ENCODE data around the gene ZNF311.
A peak's percentile ranks its signal among the peaks of the same experiment; 100 is the strongest.

DNA sequence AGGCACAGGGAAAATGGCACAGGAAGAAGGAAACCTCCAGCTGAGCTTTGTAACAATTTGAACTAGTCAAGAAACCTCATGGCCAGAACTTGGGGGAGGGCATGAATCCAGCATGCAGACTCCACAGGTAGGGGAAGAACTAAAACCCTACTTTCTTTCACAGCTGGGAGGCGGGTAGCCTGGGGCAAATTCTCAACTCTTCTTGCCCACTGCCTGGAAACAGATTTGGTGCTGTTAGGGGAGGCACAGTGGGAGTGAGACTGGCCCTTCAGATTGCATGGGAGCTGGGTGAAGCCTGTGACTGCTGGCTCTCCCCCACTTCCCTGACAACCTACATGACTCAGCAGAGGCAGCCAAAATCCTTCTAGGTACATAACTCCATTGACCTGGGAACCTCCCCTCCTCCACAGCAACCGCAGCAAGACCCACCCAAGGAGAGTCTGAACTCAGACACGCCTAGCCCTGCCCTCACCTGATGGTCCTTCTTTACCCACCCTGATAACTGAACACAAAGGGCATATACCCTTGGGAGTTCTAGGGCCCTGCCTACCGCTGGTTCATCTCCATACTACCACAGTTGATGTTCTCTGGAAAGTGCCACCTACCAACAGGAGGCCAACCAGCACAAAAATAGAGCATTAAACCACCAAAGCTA is 44.1 kb downstream of the ZNF311 start:
- peak; percentile 82 for TF ChIP-seq EP300 (IDR thresholded peaks at IDR 0.05; ENCODE audit: low read length)
- peak; percentile 89 for TF ChIP-seq RNF2 (IDR thresholded peaks at IDR 0.05)
- TF ChIP-seq HDAC6 (IDR thresholded peaks at IDR 0.05; ENCODE audit: low read depth, low read length), result no peak
- no peak for TF ChIP-seq PCBP2 (IDR thresholded peaks at IDR 0.05; ENCODE audit: low read depth, low read length, poor library complexity, severe bottlenecking)
- TF ChIP-seq, protein P1, sequence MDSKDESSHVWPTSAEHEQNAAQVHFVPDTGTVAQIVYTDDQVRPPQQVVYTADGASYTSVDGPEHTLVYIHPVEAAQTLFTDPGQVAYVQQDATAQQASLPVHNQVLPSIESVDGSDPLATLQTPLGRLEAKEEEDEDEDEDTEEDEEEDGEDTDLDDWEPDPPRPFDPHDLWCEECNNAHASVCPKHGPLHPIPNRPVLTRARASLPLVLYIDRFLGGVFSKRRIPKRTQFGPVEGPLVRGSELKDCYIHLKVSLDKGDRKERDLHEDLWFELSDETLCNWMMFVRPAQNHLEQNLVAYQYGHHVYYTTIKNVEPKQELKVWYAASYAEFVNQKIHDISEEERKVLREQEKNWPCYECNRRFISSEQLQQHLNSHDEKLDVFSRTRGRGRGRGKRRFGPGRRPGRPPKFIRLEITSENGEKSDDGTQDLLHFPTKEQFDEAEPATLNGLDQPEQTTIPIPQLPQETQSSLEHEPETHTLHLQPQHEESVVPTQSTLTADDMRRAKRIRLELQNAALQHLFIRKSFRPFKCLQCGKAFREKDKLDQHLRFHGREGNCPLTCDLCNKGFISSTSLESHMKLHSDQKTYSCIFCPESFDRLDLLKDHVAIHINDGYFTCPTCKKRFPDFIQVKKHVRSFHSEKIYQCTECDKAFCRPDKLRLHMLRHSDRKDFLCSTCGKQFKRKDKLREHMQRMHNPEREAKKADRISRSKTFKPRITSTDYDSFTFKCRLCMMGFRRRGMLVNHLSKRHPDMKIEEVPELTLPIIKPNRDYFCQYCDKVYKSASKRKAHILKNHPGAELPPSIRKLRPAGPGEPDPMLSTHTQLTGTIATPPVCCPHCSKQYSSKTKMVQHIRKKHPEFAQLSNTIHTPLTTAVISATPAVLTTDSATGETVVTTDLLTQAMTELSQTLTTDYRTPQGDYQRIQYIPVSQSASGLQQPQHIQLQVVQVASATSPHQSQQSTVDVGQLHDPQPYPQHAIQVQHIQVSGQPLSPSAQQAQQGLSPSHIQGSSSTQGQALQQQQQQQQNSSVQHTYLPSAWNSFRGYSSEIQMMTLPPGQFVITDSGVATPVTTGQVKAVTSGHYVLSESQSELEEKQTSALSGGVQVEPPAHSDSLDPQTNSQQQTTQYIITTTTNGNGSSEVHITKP (IDR thresholded peaks at IDR 0.05; ENCODE audit: partially characterized antibody), result no peak
- peak; percentile 58; the same call in 1 of the 2 replicates for TF ChIP-seq CC2D1A (IDR thresholded peaks at IDR 0.05)
